GM12891 (cell line): ENCODE measurements around the gene CYFIP1.

ENCODE experiments used
- DNase-seq: peaks from one replicate; pipeline ENCODE4 v3.0.0; 2011; ENCODE audit warnings: low spot score; ENCODE audit not compliant: insufficient read length
- FAIRE-seq: peaks from 2 replicates; lab custom pipeline; 2011; peaks lifted over from hg19 to GRCh38; lab: Jason Lieb, UNC
- PAX5 ChIP-seq: IDR thresholded peaks from 2 replicates; pipeline ENCODE4 v1.6.1; 2011; ENCODE audit warnings: low read length, moderate library complexity, mild to moderate bottlenecking; ENCODE audit not compliant: insufficient read depth, severe bottlenecking
- POLR2A ChIP-seq: IDR thresholded peaks from 2 replicates; pipeline ENCODE4 v1.6.1; 2011; ENCODE audit warnings: low read depth, low read length, control low read depth
- POLR2AphosphoS5 ChIP-seq: IDR thresholded peaks from 2 replicates; pipeline ENCODE4 v1.6.1; 2011; ENCODE audit warnings: low read depth, low read length, control low read depth
- POU2F2 ChIP-seq: IDR thresholded peaks from 2 replicates; pipeline ENCODE4 v1.6.1; 2011; ENCODE audit warnings: low read depth, mild to moderate bottlenecking, control low read depth, low read length, moderate library complexity
- SPI1 ChIP-seq: IDR thresholded peaks from 2 replicates; pipeline ENCODE4 v1.6.1; 2011; ENCODE audit warnings: low read depth, low read length, control low read depth
- TAF1 ChIP-seq: IDR thresholded peaks from 2 replicates; pipeline ENCODE4 v1.6.1; 2011; ENCODE audit warnings: low read depth, low read length, control low read depth

The CYFIP1 gene

DNA sequence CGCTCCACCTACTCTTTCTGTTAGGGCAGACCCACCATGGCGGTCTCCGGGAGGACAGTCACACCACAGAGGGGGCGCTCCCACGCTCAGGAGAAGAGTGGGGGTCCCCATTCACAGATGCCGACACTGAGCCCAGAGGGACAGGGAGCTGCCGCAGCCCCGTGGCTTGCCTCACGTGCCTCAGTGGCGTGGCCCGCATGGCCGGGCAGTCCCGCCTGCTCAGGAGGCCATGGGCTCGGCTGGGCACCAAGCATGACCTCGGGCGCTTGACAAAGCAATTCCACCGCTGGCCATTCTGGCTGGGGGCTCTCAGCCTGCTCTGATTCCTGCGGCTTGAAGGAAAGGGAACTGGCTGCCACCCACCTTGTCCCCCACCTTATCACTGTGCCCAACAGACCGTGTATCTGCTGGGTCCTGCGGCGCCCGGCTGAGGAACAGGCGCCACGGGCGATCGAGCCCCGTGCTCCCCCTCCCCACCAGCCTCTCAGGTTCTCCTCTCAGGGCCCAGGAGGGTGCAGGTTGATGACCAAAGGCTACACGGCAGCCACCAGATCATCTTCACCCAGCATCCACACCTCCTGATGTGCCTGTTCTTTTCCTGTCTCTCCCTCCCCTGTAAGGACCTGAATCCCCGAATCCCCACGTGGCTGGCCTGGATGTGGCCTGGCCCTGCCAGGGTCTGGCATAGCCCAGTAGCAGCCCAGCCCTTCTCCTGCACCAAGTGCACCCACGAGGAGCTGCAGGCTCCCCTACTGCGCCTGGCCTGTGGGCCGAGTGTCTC is 20.7 kb downstream of the CYFIP1 start:
- FAIRE-seq (no peak), DNase-seq (no peak)
- TF ChIP-seq POU2F2 (no peak), POLR2A (no peak), PAX5 (no peak), TAF1 (no peak), SPI1 (no peak), POLR2AphosphoS5 (no peak)

DNA sequence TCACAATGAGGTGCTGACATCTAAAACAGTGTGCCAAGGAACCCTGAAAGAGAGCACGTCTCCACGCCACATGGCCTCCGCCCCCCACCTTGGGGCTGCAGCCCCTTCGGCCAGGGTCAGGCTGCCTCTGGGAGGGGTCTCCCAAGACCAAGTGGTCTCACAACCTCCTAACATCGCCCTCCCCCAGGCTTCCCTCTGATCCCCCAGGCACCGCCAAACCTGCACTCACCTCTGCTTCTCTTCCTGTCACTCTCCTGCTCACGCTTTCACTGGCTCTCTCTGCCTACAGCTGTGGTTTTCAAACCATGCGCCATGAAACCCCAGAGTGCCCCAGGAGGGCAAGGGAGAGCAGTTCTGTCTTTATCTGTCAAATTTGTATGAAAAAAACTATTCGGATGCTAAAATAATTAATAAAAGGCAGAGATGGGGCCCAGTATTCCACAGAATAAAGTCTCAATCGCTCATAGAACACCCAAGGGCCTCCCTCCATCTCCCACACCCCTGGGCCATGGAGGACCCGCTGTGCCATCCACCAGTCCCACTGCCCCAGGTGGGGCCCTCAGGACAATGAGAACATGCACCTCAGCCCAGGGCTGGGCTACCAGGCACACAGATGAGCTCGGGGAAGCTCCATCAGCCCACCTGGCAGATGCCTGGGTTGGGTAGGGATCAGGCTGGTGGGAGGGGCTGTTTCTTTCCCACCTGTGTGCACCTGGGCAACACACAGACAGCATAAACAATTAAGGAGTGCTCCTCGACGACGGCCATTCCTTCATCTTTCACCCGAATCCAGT is 21.5 kb downstream of the CYFIP1 start:
- no peak for TF ChIP-seq POU2F2
- TF ChIP-seq PAX5, result no peak
- no peak for TF ChIP-seq SPI1
- TF ChIP-seq POLR2AphosphoS5, result no peak
- no peak for TF ChIP-seq TAF1
- no peak for TF ChIP-seq POLR2A
- no peak for FAIRE-seq
- DNase-seq, result no peak

DNA sequence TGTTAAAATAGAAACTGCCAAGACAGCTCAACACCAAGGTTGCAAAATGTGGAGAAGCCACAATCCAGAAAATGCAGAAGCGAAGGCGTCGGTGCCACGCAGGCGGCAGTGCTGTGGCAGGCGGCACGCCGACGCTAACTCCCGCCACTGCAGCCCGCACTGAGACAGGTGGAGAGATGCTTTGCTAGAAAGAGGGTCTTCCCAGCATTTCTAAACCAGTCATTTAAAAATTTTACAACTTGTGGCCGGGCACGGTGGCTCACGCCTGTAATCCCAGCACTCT is 23.2 kb downstream of the CYFIP1 start:
- DNase-seq (no peak), FAIRE-seq (no peak)
- TF ChIP-seq PAX5 (no peak), POLR2A (no peak), POU2F2 (no peak), POLR2AphosphoS5 (no peak), TAF1 (no peak), SPI1 (no peak)

DNA sequence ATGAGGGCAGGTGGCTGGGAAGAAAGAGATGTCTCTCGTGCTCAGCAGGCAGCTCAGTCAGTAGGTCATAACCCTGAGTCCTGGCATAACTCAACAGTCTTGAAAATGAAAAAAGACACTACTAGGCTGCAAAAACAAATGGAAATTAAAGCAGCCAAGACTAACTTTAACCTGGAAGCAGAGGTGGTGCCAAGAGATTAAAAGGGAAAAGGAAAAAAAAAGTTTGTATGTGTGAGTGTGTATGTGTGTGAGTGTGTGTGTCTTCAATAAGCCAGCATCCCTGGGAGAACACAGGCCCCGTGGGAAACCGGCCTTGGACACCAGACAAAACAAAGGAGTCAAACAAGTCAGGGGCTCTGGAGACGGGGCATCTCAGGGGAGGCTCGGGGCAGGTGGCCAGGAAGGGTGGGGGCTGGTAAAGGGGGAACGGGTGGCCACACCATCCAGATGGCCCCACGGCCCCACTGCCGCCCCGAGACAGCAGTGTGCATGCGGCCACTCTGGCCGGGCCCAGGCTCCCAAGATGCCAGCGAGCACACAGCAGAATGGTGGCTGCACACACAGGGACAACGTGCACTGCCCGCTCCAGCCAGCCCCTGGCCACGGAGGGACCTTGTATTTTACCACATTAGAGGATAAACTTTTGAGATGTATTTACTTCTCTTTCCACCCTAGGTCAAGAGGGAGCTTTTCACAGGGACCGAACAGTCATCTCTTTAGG is 23.8 kb downstream of the CYFIP1 start:
- no peak for FAIRE-seq
- no peak for DNase-seq
- TF ChIP-seq PAX5, result no peak
- TF ChIP-seq POLR2A, result no peak
- TF ChIP-seq POLR2AphosphoS5, result no peak
- no peak for TF ChIP-seq SPI1

DNA sequence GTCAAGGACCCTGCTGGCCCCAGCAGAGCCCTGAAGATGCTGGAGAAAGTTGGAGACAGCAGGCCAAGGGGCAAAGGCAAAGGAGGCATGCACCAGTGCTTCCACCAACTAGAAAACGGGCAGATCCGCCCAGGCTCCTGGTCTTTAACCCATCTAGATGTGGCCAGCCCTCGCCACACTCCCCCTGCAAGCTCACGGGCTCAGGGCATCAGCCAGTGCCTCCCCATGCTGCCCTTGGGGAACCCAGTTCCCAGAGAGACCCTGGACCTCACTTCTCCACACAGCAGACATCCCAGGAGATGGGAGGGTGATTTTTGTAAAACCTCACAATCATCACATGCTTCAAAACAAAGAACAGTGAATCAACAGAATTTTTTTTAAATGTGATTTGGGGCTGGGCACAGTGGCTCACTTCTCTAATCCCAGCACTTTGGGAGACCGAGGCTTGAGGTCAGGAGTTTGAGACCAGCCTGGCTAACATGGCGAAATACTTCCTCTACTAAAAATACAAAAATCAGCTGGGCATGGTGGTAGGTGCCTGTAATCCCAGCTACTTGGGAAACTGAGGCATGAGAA is 24.5 kb downstream of the CYFIP1 start:
- DNase-seq (no peak), FAIRE-seq (no peak)
- no peak for TF ChIP-seq POLR2AphosphoS5
- TF ChIP-seq POLR2A, result no peak
- TF ChIP-seq SPI1, result no peak
- TF ChIP-seq TAF1, result no peak
- no peak for TF ChIP-seq POU2F2
- no peak for TF ChIP-seq PAX5

DNA sequence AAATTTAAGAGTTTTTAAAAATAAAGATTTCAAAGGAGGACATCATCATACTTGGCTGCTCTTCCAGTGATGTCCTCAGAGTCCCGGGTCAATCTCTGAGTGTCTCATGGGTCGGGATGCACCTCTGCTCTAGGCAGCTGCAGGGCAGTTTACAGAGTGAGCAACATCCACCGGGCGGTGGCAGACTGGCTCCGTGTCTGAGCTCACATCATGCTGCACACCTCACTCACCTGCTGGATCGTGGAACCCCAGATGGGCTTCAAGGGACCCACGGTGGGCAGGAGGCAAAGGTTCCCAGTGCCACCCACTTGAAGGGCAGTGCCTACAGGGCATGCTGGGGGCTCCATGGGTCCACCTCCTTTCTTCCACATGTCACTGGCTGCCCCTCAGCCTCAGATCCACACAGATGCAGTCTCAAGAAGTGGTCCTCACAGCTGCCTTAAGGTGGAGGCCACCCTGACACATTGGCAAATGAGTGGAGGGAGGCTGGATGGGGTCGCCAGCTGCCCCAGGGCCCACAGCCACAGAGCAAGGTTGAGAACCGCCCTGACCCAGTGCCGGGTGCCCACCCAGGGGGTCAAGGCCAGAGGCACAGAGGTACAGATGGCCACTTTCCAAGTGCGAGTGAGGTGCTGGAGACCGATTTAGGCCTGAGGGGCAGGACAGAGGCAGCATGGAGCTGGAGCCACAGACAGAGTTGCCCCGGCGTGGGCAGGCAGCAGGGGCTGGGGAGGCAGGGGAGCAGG is 25.2 kb downstream of the CYFIP1 start:
- TF ChIP-seq POLR2A (no peak), PAX5 (no peak), POU2F2 (no peak), POLR2AphosphoS5 (no peak)
- no peak for FAIRE-seq

DNA sequence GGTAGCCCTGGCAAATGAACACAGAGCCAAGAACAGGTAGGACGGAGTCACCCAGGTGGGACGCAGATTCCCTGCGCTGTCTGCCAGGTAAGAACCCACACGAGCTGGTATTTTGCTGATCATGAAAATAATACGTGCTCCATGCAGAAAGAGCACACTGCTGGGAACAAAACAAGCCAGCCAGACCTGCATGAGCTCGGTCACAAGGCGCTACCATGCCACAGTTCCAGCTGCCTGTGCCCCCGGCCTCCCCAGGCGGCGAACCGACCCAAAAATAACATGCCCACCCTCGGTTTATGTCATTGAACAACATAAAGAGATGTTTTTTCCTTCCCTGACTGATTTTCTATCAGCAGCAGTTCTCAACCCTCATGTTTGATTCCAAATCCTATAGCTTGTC is 25.8 kb downstream of the CYFIP1 start:
- FAIRE-seq, result no peak
- TF ChIP-seq POLR2AphosphoS5, result no peak
- TF ChIP-seq POLR2A, result no peak
- TF ChIP-seq PAX5, result no peak
- TF ChIP-seq TAF1, result no peak
- TF ChIP-seq SPI1, result no peak
- no peak for TF ChIP-seq POU2F2

More for the DNA sequence above, 25.2 kb downstream of the CYFIP1 start:
- DNase-seq, result no peak

DNA sequence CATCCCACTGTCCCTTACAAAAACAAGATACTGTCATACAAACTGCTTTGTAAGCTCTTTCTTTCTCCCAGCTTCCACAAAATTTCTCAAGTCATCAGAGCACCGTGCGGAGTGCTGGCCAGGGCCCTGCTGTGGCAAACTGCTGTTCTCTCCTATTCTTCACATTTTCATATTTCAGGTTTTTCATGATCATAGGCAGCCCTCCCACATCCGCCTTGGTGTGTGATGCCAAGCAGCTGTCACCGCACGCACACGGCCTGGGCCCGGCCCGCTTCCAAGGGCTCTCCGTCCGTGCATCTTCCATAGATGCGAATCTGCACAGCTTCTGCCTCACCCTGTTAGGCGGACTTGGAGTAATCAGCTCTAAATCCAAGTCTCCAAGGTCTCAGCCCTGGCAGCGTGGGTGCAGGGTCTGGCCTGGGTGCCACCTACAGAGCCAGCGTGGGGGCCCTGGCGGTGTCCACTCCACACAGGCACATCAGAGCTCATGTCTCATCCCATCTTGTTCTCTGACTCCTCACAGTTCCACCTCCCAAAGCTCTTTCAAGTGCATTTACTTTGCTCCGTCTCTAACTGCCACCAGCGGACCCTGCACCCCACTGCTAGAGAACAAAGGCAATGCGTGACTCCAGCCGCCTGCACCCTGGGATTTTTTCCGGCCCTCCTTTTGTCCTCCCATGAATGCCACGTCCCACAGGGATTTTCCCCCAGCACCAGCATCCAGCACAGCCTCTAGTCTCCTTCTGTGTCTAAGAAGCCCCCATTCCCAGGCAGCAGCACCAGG is 27.2 kb downstream of the CYFIP1 start:
- FAIRE-seq (no peak), DNase-seq (no peak)
- no peak for TF ChIP-seq POLR2AphosphoS5
- no peak for TF ChIP-seq PAX5

More for the DNA sequence above, 25.8 kb downstream of the CYFIP1 start:
- DNase-seq, result no peak
